Heart left ventricle (tissue), 13 donors: ENCODE measurements around the gene FABP7.

ENCODE experiments used
- POLR2A ChIP-seq, 2 donors: fragments of 450-650 bp; IDR thresholded peaks; one replicate each; pipeline ENCODE4 v1.6.1; 2017; ENCODE audit warnings: antibody characterized with exemption in 2 of 2, mild to moderate bottlenecking in 2 of 2, moderate library complexity in 2 of 2
- TF ChIP-seq, protein P1 (sequence below), 12 donors: fragments of 200-600 bp; sonication (generic) in 4 of 12; IDR thresholded peaks; one replicate each; pipeline versions ENCODE4 v1.5.0 to v1.8.0; 2018 to 2022; ENCODE audit warnings: antibody characterized with exemption in 12 of 12, mild to moderate bottlenecking in 5 of 12
- donor health status: ischemic (EF 13 %, LVEDD 7.1; RV severe dilation, severe dysfunction).
- donor health status: DM: no; HTN: yes; CAD: no.
- donor health status: DM: no; HTN: no; CAD: no.
- donor health status: ischemic (EF 25% LVEDD 6.9; RV normal size, moderate dysfunction).
- donor health status: ischemic (EF 25% LVEDD 5.7; RV mildly dilated, moderate dysfunction).
- donor health status: ischemic (EF 35%, LVEDD 5.7; RV mildly dilated, moderate dysfunction).
- donor health status: nonischemic (EF 11% LVEDD 7.7; RV severe dilation, severe dysfunction).
- donor health status: DM: yes; HTN: yes; CAD: no.
- donor health status: PGD.
- donor health status: ischemic (EF 29% LVEDD 5.4; RV normal size, mild dysfunction).
- donor health status: nonischemic (EF 23%, LVEDD 6.1; RV moderate dilation, normal function).

DNA sequence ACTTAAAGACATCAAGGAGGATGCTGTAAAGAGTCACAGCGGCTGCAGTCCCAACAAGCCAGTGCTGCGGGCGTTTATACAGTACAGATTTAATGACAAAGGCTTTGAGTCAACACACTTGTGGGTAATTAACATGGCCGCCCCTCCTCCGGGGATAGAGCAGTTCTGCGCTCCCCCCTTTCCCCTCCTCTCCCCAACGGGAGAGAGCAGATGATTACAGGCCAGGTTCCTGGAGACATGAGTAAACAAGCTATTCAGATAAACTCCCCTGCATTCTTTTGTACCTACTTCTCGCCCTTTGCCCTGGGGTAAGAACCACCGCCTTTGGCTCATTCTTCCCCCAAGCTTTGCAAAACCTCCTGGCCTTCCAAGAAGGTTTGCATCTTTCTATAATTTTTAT is 23.6 kb upstream of the FABP7 start:
- TF ChIP-seq, protein P1, sequence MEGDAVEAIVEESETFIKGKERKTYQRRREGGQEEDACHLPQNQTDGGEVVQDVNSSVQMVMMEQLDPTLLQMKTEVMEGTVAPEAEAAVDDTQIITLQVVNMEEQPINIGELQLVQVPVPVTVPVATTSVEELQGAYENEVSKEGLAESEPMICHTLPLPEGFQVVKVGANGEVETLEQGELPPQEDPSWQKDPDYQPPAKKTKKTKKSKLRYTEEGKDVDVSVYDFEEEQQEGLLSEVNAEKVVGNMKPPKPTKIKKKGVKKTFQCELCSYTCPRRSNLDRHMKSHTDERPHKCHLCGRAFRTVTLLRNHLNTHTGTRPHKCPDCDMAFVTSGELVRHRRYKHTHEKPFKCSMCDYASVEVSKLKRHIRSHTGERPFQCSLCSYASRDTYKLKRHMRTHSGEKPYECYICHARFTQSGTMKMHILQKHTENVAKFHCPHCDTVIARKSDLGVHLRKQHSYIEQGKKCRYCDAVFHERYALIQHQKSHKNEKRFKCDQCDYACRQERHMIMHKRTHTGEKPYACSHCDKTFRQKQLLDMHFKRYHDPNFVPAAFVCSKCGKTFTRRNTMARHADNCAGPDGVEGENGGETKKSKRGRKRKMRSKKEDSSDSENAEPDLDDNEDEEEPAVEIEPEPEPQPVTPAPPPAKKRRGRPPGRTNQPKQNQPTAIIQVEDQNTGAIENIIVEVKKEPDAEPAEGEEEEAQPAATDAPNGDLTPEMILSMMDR (IDR thresholded peaks at IDR 0.05): no peak
- TF ChIP-seq POLR2A (IDR thresholded peaks at IDR 0.05): no peak
